Measurements from ENCODE around the gene ARAP1. TPM values are rescaled to one million over a fixed set of nuclear protein-coding genes. Genes with fewer than 3 reads are reported as not detected.

The ARAP1 gene
- 17.6 and 46.1 TPM in 2 replicates for total RNA-seq (ENCODE audit: low replicate concordance)

DNA sequence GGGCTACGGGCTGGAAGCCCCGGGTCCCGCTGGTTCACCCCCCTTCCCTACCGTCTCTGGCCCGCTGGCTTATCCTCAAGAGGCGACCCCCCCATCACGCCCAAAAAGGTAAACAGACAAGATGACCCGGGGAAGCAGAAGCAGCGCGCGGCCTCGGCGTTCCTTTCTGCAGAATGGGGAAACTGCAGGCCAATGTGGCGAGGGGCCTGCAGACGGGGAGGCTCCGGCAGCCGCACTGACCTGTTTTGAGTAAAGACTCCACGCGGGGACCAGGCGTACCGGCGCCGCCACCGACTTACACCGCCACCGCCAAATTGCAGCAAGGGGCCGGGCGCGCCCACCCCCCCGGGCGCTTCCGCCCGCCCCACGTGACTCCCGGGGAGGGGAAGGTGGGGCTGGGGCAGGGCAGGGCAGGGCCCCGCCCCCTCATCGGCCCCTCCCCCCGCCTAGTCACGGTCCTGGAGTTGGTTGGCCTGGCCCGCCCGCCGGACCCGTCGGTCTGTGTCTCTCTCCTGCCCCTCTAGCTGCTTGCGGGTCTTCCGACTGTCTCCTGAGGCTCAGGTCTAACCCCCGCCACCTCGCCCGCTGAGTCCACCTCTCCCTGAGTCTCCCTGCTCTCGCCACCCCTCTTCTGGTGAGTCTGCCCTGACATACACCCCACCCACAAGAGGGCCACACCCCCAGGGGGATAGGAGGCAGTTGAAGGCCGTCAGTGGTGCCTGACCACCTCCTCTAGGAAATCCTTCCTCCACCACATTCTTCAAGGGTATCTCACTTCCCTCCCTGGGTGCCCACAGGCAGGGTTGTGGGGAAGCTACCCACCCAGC lies at the start of gene ARAP1:
Gene ARAP1, minus strand, starts transcription at position 321 of the 827 bp plus-strand sequence. CDS start 25,280 bp downstream, outside the sequence.
- no peaks in the 10 kb centered on the region for H3F3A ChIP-seq (ENCODE audit: low read depth)
- H3K9me3 ChIP-seq (ENCODE audit: low read depth), result no peaks in the 10 kb centered on the region
- H3K4me2 ChIP-seq, result peak within 1 kb of the TSS; percentile 94
- H3K9me3 Mint-ChIP-seq, result no peaks in the 10 kb centered on the region
- peak; percentile 88 for DNase-seq (ENCODE audit: low spot score)
- peak within 1 kb of the TSS; percentile 92 for H3K27ac Mint-ChIP-seq
- H3K4me3 Mint-ChIP-seq, result peak within 1 kb of the TSS; percentile 88
- H3K4me1 ChIP-seq, result peaks cover 18% of the 10 kb centered on the region
- peak within 1 kb of the TSS; percentile 88 for H2AFZ ChIP-seq (replicated peaks)
- peak; percentile 45 for TF ChIP-seq EZH2 (IDR thresholded peaks at IDR 0.05)
- TF ChIP-seq EZH2phosphoT487 (IDR thresholded peaks at IDR 0.05), result no peak
- H3K9ac ChIP-seq, result peak within 1 kb of the TSS; percentile 17
- H3K4me1 Mint-ChIP-seq, result peaks cover 19% of the 10 kb centered on the region
- peaks cover 7% of the 10 kb centered on the region for H3K36me3 Mint-ChIP-seq
- no peak within 1 kb of the TSS for H3K27ac ChIP-seq
- H3K36me3 ChIP-seq, result no peaks in the 10 kb centered on the region
- H4K20me1 ChIP-seq (ENCODE audit: low read depth), result peaks cover 2% of the 10 kb centered on the region
- peaks cover 18% of the 10 kb centered on the region for H3K79me2 ChIP-seq (ENCODE audit: low read depth)
- H3K4me3 ChIP-seq, result peak within 1 kb of the TSS; percentile 66
- peaks cover 8% of the 10 kb centered on the region for H3K27me3 Mint-ChIP-seq (ENCODE audit: insufficient read depth, low read depth)
- H3K27me3 ChIP-seq, result no peaks in the 10 kb centered on the region

DNA sequence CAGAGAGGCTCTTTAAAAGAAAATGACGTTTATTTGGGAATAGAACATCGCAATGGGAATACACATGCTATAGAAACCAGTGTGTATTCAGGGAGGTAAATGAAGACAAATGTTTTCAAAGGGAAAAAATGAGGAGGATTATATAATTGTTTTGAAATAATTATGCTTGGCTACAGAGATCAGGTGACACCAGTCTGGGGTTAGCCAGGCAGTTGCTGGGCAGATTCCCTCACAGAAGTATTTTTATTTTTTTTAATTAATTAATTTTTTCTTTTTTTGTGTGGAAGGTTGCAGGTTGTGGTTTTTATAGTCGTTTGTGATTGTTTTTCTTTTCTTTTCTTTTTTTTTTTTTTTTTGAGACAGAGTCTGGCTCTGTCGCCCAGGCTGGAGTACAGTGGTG lies 47.2 kb upstream of the ARAP1 start:
- peaks cover 4% of the 10 kb centered on the region for H3K27me3 Mint-ChIP-seq (ENCODE audit: insufficient read depth, low read depth)
- Histone ChIP-seq H4K20me1 (ENCODE audit: low read depth) (no peaks in the 10 kb centered on the region), H3K36me3 (no peaks in the 10 kb centered on the region), H3K9me3 (ENCODE audit: low read depth) (no peaks in the 10 kb centered on the region), H3K79me2 (ENCODE audit: low read depth) (no peaks in the 10 kb centered on the region), H3F3A (ENCODE audit: low read depth) (no peaks in the 10 kb centered on the region), H3K4me2 (no peak overlapping the region), H3K9ac (no peak overlapping the region), H3K27ac (no peak overlapping the region), H3K4me1 (peaks cover 6% of the 10 kb centered on the region), H3K27me3 (no peaks in the 10 kb centered on the region), H3K4me3 (no peak overlapping the region), H2AFZ (replicated peaks) (no peak overlapping the region)
- peaks cover 4% of the 10 kb centered on the region for H3K36me3 Mint-ChIP-seq
- DNase-seq (ENCODE audit: low spot score), result no peak
- TF ChIP-seq EZH2phosphoT487 (IDR thresholded peaks at IDR 0.05), result no peak
- no peak for TF ChIP-seq EZH2 (IDR thresholded peaks at IDR 0.05)
- TF ChIP-seq, protein P1, sequence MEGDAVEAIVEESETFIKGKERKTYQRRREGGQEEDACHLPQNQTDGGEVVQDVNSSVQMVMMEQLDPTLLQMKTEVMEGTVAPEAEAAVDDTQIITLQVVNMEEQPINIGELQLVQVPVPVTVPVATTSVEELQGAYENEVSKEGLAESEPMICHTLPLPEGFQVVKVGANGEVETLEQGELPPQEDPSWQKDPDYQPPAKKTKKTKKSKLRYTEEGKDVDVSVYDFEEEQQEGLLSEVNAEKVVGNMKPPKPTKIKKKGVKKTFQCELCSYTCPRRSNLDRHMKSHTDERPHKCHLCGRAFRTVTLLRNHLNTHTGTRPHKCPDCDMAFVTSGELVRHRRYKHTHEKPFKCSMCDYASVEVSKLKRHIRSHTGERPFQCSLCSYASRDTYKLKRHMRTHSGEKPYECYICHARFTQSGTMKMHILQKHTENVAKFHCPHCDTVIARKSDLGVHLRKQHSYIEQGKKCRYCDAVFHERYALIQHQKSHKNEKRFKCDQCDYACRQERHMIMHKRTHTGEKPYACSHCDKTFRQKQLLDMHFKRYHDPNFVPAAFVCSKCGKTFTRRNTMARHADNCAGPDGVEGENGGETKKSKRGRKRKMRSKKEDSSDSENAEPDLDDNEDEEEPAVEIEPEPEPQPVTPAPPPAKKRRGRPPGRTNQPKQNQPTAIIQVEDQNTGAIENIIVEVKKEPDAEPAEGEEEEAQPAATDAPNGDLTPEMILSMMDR (IDR thresholded peaks at IDR 0.05), result no peak
- H3K27ac Mint-ChIP-seq, result no peak overlapping the region
- H3K4me1 Mint-ChIP-seq, result peaks cover 11% of the 10 kb centered on the region
- no peaks in the 10 kb centered on the region for H3K9me3 Mint-ChIP-seq
- H3K4me3 Mint-ChIP-seq, result no peak overlapping the region

DNA sequence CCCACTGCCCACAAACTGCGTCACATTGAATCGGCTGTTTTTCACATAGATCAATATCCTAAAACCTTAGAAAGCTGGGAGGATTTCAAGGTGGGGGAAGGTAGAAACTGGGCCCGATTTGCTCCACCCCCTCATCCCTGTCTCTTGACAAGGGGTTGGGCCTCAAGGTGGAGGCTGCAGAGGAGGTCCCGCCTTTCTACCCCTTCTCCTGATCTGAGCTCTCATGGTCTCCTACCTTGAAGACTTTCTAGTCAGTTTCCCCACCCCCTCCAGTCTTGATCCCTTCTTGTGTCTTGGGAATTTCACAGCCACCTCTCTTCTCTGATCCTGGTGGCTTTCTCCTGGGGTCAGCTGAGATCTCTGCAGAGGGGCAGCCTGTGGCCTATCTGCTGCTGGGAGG lies 46.2 kb upstream of the ARAP1 start:
- H3K9me3 Mint-ChIP-seq, result no peaks in the 10 kb centered on the region
- H3K27ac ChIP-seq, result no peak overlapping the region
- no peak overlapping the region for H2AFZ ChIP-seq (replicated peaks)
- TF ChIP-seq, protein P1 (IDR thresholded peaks at IDR 0.05), result no peak
- TF ChIP-seq EZH2 (IDR thresholded peaks at IDR 0.05) (no peak), EZH2phosphoT487 (IDR thresholded peaks at IDR 0.05) (no peak)
- no peaks in the 10 kb centered on the region for H3F3A ChIP-seq (ENCODE audit: low read depth)
- H3K9me3 ChIP-seq (ENCODE audit: low read depth), result no peaks in the 10 kb centered on the region
- peaks cover 13% of the 10 kb centered on the region for H3K4me1 Mint-ChIP-seq
- no peaks in the 10 kb centered on the region for H3K27me3 ChIP-seq
- H3K4me2 ChIP-seq, result no peak overlapping the region
- DNase-seq (ENCODE audit: low spot score), result peak; percentile 1
- H3K4me1 ChIP-seq, result peaks cover 6% of the 10 kb centered on the region
- no peaks in the 10 kb centered on the region for H3K79me2 ChIP-seq (ENCODE audit: low read depth)
- peak overlapping the region; percentile 63 for H3K27ac Mint-ChIP-seq
- H3K9ac ChIP-seq, result no peak overlapping the region
- no peak overlapping the region for H3K4me3 Mint-ChIP-seq
- peaks cover 4% of the 10 kb centered on the region for H3K27me3 Mint-ChIP-seq (ENCODE audit: insufficient read depth, low read depth)
- H4K20me1 ChIP-seq (ENCODE audit: low read depth), result no peaks in the 10 kb centered on the region
- no peak overlapping the region for H3K4me3 ChIP-seq
- H3K36me3 ChIP-seq, result no peaks in the 10 kb centered on the region
- peaks cover 4% of the 10 kb centered on the region for H3K36me3 Mint-ChIP-seq
